Measurements from ENCODE around the gene STAP1.

STAP1 gene

GRCh38 chr4:67565284-67565683 lies 6.8 kb downstream of the STAP1 start:
- no peak for DNase-seq

- peak; percentile 11 for DNase-seq
Measured at GRCh38 chr4:67566335-67566734, 7.8 kb downstream of the STAP1 start.

- DNase-seq = no peak
Measured at GRCh38 chr4:67568820-67569219, 10.3 kb downstream of the STAP1 start.

GRCh38 chr4:67570537-67570936 lies 12.0 kb downstream of the STAP1 start:
- no peak for DNase-seq

GRCh38 chr4:67571975-67572374 lies 13.4 kb downstream of the STAP1 start:
- no peak for DNase-seq

GRCh38 chr4:67573193-67573592 lies 14.7 kb downstream of the STAP1 start:
- no peak for DNase-seq

- DNase-seq = peak; percentile 6
Measured at GRCh38 chr4:67575232-67576058, 16.9 kb downstream of the STAP1 start.

- DNase-seq = no peak
Measured at GRCh38 chr4:67576059-67576466, 17.5 kb downstream of the STAP1 start.

- no peak for DNase-seq
Measured at GRCh38 chr4:67576538-67576937, 18.0 kb downstream of the STAP1 start.

- peak; percentile 31 for DNase-seq
Measured at GRCh38 chr4:67580577-67580976, 22.1 kb downstream of the STAP1 start.

GRCh38 chr4:67581208-67581857 lies 22.8 kb downstream of the STAP1 start:
- peak; percentile 46 for DNase-seq

GRCh38 chr4:67581913-67582312 lies 23.4 kb downstream of the STAP1 start:
- DNase-seq = peak; percentile 11

GRCh38 chr4:67584496-67584895 lies 26.0 kb downstream of the STAP1 start:
- DNase-seq = no peak

GRCh38 chr4:67587156-67587555 lies 28.6 kb downstream of the STAP1 start:
- DNase-seq = no peak

- no peak for DNase-seq
Measured at GRCh38 chr4:67593741-67594175, 35.2 kb downstream of the STAP1 start.

GRCh38 chr4:67603310-67604028 lies 44.9 kb downstream of the STAP1 start:
- no peak for DNase-seq

GRCh38 chr4:67604029-67604381 lies 45.5 kb downstream of the STAP1 start:
- peak; percentile 2 for DNase-seq

GRCh38 chr4:67604749-67605148 lies 46.2 kb downstream of the STAP1 start:
- no peak for DNase-seq

GRCh38 chr4:67608027-67608426 lies 49.5 kb downstream of the STAP1 start:
- no peak for DNase-seq

- DNase-seq = no peak
Measured at GRCh38 chr4:67614186-67614585, 55.7 kb downstream of the STAP1 start.

- no peak for DNase-seq
Measured at GRCh38 chr4:67615119-67615518, 56.6 kb downstream of the STAP1 start.

GRCh38 chr4:67616478-67616877 lies 58.0 kb downstream of the STAP1 start:
- no peak for DNase-seq

- DNase-seq = no peak
Measured at GRCh38 chr4:67624939-67625338, 66.4 kb downstream of the STAP1 start.

- DNase-seq = peak; percentile 8
Measured at GRCh38 chr4:67632492-67632891, 74.0 kb downstream of the STAP1 start.

Data from activated CD4-positive, alpha-beta T cell treated with anti-CD3 and anti-CD28 coated beads, Interleukin-10, Interleukin-2, amounts not matched to agents 100 ng/mL and 50 ng/mL, durations not matched to agents 16 hours and 8 hours (primary cell).